NCI-H2196 treated with DMSO at 0.1 percent for 48 hours (cell line): ENCODE results near the gene SCP2.

Source experiments
- DNase-seq: peaks from one replicate; lab custom pipeline; 2025; ENCODE audit not compliant: unreplicated experiment; lab: John Stamatoyannopoulos, UW

Gene SCP2

DNA sequence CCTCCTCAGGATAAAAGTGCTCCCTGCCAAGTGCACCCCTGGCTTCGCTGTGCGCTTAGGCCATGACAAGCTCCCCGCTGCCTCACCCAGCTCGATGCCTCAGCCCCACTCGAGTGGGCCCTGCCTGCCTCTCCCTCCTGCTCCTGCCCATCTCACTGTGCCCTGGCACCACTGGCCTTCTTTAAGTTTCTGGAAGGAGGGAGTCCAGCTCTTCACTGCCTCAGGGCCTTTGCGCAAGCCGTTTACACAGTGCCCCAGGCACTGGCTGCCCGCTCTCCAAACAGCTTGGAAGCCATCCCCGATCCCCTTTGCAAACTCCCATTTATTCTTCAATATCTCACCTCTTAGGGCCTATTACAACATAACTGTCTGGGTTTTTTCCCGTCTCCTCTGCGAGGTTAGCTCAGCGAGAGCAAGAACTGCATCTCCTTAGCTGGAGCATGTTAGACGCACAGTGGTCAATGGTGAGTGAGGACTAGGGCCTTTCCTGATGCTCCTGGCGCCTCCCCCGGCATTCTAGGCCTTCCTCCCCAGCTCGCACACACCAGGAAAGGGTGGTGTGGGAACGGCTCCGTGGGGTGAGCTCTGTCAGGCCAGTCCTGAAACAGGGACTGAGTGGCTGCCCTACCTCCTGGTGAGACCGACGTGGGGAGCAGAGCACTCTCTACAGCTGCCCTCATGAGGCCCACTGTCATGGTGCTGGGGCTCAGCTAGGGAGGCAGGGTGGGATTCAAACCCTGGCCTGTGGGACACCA lies 166.9 kb downstream of the SCP2 start:
- no peak for DNase-seq

DNA sequence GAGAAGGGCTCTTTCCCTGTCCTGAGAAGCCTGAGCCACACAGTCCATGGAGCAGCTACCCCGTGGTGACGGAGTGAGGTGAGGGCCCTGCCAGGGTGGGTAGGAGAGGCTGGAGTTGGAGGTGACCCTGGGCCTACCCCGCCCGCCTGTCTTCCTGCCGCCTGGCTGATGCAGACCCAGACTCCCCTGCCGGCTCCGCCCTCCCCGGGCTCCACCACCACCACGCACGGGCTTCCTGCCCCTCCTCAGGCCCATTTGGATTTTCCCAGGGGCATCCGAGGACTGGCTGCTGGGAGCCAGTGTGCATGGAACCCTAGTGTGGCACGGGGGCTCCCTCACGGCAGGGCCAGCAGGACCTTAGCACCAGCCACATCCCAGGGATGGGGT lies 167.4 kb downstream of the SCP2 start:
- no peak for DNase-seq
